GM10847 (cell line): ENCODE measurements around the gene STARD10.

Experiments used
- POLR2A ChIP-seq: IDR thresholded peaks from 2 replicates; pipeline ENCODE4 v1.6.1; 2011; ENCODE audit not compliant: insufficient read length; ENCODE audit errors: extremely low read depth

Gene STARD10

GRCh38 chr11:72815110-72815618 is 21.3 kb upstream of the STARD10 start:
- no peak for TF ChIP-seq POLR2A

DNA sequence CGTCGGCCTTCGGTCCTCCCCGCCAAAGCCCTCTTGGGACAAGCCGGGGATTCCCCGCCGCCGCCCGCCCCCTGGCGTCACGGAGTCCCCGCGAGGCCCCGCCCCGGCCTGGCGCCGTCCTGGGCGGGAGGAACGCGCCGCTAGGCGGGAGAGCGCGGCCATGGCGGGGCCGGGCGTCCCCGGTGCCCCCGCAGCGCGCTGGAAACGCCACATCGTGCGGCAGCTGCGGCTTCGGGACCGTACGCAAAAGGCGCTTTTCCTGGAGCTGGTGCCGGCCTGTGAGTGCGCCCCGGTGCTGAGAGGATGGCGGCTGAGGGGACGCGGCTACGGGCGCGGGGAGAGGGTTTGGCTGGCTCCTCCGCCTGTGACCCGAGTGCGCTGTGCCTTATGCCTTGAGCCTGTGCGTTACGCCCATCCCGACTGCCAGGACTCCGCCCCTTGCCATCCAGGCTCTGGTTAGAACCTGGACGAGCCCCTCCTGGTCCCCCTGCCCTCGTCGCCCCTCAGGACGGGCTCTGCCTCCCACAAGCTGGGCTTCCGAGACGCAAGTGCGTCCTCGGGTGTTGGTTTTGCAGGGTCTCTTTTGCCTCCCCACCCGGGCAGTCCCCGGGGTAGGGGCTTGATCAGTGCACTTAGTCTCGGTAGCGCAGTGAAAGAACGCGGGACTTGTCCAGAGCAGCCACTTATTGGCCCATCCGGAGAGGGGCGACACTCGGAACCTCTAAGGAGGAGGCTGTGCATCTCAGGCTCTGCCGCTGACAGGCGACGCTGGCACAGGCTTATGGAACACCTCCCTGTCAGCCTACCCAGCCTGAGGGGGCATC is 20.7 kb upstream of the STARD10 start, which contains the start of gene ATG16L2:
Gene ATG16L2 (plus strand): TSS at position 126 of the 824 bp plus-strand sequence. CDS start 35 bp downstream, at position 161.
- peak; percentile 44 for TF ChIP-seq POLR2A

DNA sequence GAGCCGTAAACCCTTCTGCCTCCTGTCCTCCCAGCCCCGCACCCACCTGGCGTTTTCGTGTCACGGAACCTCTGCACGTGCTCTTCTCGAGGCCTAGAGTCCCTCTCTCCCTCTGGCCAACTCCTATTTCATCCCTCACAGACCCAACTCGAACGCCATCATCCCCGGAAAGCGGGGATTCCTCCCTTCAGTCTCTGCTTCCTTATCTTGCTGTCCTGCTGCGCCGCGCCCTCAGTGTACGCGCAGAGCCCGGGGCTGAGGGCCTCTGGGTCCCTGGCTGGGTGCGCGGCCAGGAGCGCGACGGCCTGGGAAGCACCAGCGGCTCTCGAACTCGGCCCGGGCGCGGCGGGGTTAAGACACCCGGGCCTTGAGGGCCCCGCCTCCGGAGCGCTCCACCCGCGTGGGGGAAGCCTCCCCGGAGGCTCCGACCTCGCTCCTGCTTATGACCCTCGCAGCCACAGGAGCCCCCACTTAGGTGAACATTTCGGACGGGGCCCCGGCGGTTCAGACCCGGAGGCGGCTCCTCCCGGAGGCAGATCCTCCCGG is 20.0 kb upstream of the STARD10 start:
- TF ChIP-seq POLR2A = peak; percentile 98

GRCh38 chr11:72812967-72813739 is 19.3 kb upstream of the STARD10 start:
- TF ChIP-seq POLR2A = no peak

GRCh38 chr11:72812604-72812966 is 18.7 kb upstream of the STARD10 start:
- TF ChIP-seq POLR2A = no peak

- no peak for TF ChIP-seq POLR2A
These were observed 14.5 kb upstream of the STARD10 start for GRCh38 chr11:72808331-72808798.

- TF ChIP-seq POLR2A = no peak
These were observed 13.9 kb upstream of the STARD10 start for GRCh38 chr11:72807792-72808191.

DNA sequence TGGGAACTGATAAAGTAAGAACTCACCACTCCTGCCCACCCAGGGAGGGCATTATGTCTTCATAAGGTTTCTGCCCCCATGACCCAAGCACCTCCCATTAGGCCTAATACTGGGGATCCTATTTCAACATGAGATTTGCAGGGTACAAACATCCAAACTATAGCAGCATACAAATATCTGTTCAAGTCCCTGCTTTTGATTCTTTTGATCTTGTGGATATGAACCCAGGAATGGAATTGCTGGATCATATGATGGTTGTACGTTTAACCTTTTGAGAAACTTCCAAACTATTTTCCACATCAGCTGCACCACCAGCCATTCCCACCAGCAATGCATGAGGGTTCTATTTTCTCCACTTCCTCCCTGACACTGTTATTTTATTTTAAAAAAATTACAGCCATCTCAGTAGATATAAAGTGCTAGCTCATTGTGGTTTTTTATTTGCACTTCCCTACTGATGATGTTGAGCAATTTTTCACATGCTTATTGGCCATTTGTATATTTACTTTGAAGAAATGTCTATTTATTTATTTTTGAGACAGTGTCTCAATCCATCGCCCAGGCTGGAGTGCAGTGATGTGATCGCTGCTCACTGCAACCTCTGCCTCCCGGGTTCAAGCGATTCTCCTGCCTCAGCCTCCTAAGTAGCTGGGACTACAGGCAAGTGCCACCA is 13.3 kb upstream of the STARD10 start:
- TF ChIP-seq POLR2A = no peak

- TF ChIP-seq POLR2A = no peak
These were observed 11.4 kb upstream of the STARD10 start for GRCh38 chr11:72805216-72805615.

DNA sequence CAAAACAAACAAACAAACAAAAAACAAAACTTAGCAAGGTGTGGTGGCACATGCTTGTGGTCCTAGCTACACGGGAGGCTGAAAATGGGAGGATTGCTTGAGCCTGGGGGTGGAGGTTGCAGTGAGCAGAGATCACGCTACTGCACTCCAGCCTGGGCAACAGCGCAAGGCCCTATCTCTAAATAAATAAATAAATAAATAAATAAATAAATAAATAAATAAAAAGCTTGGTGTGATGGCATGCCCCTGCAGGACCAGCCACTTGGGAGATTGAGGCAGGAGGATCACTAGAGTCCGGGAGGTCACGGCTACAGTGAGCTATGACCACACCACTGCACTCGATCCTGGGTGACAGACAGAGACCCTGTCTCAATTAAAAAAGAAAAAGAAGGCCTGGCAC is 9.0 kb upstream of the STARD10 start:
- TF ChIP-seq POLR2A = no peak

- no peak for TF ChIP-seq POLR2A
These were observed 5.6 kb upstream of the STARD10 start for GRCh38 chr11:72799441-72799840.

DNA sequence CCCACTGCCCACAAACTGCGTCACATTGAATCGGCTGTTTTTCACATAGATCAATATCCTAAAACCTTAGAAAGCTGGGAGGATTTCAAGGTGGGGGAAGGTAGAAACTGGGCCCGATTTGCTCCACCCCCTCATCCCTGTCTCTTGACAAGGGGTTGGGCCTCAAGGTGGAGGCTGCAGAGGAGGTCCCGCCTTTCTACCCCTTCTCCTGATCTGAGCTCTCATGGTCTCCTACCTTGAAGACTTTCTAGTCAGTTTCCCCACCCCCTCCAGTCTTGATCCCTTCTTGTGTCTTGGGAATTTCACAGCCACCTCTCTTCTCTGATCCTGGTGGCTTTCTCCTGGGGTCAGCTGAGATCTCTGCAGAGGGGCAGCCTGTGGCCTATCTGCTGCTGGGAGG is 4.5 kb upstream of the STARD10 start:
- no peak for TF ChIP-seq POLR2A

DNA sequence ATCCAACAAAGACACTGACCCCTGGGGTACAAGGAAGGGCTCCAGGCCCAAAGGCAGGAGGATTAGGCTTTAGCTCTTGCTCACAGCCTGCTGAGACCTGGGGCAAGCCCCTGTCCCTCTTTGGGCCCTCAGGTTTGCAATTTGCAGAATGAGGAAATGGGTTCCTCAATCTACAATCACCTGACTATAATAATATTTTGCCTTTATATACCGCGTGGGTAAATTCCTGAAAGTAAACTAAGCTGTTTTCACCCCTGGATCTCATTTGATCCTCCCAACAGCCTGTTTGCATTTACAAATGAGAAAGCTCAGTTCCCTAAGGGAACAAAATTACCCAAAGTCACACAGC is 797 bp downstream of the STARD10 start:
- TF ChIP-seq POLR2A = no peak

DNA sequence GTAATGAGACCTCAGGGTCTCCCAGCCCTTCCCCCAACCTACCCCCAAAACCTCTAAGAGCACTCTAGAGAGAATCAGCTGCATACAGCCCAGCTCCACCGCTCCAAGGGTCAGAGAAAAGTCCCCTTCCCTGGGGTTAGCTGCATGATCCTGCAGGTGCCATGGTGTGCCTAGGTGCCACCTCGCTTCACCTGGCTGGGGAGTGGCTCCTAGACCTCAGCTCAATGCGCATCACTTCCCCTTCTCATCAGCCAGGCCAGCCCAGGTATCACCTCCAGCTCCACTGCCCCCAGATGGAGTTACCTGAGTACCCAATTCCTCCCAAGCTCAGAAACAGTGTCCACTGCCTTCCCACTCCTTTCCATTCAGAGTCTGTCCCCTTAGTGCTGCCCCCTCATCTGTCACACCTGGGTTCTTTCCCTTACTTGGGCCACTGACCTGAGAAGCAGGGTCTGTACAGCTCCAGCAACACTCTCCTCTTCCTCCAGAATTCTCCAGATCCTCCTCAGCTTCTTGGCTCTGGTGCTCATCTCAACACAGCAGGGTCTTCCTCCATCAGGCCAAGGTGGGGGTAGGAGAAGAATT is 1.3 kb downstream of the STARD10 start:
- no peak for TF ChIP-seq POLR2A
